Mesenchymal stem cell (in vitro differentiated cells and primary cell): Measurements from ENCODE around the gene MOCOS.

ENCODE experiments used
- DNase-seq: peaks from one replicate; pipeline ENCODE4 v3.0.0-alpha.2; 2013
- H2AFZ ChIP-seq: one replicate; pipeline ENCODE4 v1.6.1; 2013; ENCODE audit warnings: low read depth, mild to moderate bottlenecking, control low read depth, inconsistent platforms, low read length, moderate library complexity
- H2AK5ac ChIP-seq: 2 replicates; pipeline ENCODE4 v1.6.1; 2013; ENCODE audit warnings: low read length, moderate library complexity, mild to moderate bottlenecking, inconsistent platforms; ENCODE audit not compliant: severe bottlenecking
- H2BK120ac ChIP-seq: one replicate; pipeline ENCODE4 v1.6.1; 2013; ENCODE audit warnings: low read depth, mild to moderate bottlenecking, inconsistent platforms, low read length, moderate library complexity
- H2BK12ac ChIP-seq, 2 experiments: one replicate each; pipeline ENCODE4 v1.6.1; 2013; ENCODE audit warnings: inconsistent platforms in 2 of 2, low read length in 2 of 2, mild to moderate bottlenecking in 2 of 2, moderate library complexity in 2 of 2, control low read depth in 1 of 2
- H2BK15ac ChIP-seq: one replicate; pipeline ENCODE4 v1.6.1; 2013; ENCODE audit warnings: mild to moderate bottlenecking, low read depth, inconsistent platforms; ENCODE audit not compliant: poor library complexity, severe bottlenecking
- H2BK5ac ChIP-seq: 2 replicates; pipeline ENCODE4 v1.6.1; 2013; ENCODE audit warnings: low read depth, mild to moderate bottlenecking, low read length, control low read depth, inconsistent platforms; ENCODE audit not compliant: poor library complexity, severe bottlenecking
- H3K14ac ChIP-seq, 2 experiments: one replicate each; pipeline ENCODE4 v1.6.1; 2013; ENCODE audit warnings: inconsistent platforms in 2 of 2, low read length in 2 of 2, control low read depth in 1 of 2, mild to moderate bottlenecking in 1 of 2, moderate library complexity in 1 of 2
- H3K18ac ChIP-seq, 2 experiments: one replicate each; pipeline ENCODE4 v1.6.1; 2013; ENCODE audit warnings: inconsistent platforms in 2 of 2, low read length in 2 of 2, control low read depth in 1 of 2, low read depth in 1 of 2, mild to moderate bottlenecking in 1 of 2
- H3K23ac ChIP-seq, 2 experiments: one replicate each; pipeline ENCODE4 v1.6.1; 2013; ENCODE audit warnings: inconsistent platforms in 2 of 2, low read length in 2 of 2, mild to moderate bottlenecking in 2 of 2, moderate library complexity in 2 of 2, control low read depth in 1 of 2
- H3K27ac ChIP-seq: 2 replicates; pipeline ENCODE4 v1.5.1; 2013; ENCODE audit warnings: mild to moderate bottlenecking, moderate library complexity, low read length, control low read depth, inconsistent platforms; ENCODE audit not compliant: poor library complexity, severe bottlenecking
- H3K27me3 ChIP-seq, 2 experiments: 2 replicates each; pipeline versions ENCODE4 v1.6.1 to v1.7.0; 2013; ENCODE audit warnings: low read length in 2 of 2, mild to moderate bottlenecking in 2 of 2, moderate library complexity in 2 of 2, control low read depth in 1 of 2, inconsistent platforms in 1 of 2; ENCODE audit not compliant: control insufficient read depth in 1 of 2, insufficient read depth in 1 of 2
- H3K36me3 ChIP-seq, 2 experiments: 2 replicates each; pipeline versions ENCODE4 v1.6.1 to v1.7.0; 2013; ENCODE audit warnings: low read length in 2 of 2, control low read depth in 1 of 2, inconsistent platforms in 1 of 2, low read depth in 1 of 2, mild to moderate bottlenecking in 1 of 2; ENCODE audit not compliant: insufficient read depth in 2 of 2, control insufficient read depth in 1 of 2
- H3K4ac ChIP-seq, 2 experiments: one replicate each; pipeline ENCODE4 v1.6.1; 2013; ENCODE audit warnings: inconsistent platforms in 2 of 2, low read length in 2 of 2, mild to moderate bottlenecking in 2 of 2, moderate library complexity in 2 of 2, control low read depth in 1 of 2, low read depth in 1 of 2
- H3K4me1 ChIP-seq: 2 replicates; pipeline ENCODE4 v1.6.1; 2013; ENCODE audit warnings: low read depth, low read length, control low read depth; ENCODE audit not compliant: control insufficient read depth, insufficient read depth
- H3K4me2 ChIP-seq: 2 replicates; pipeline ENCODE4 v1.6.1; 2013; ENCODE audit warnings: low read length, mild to moderate bottlenecking, inconsistent platforms; ENCODE audit not compliant: poor library complexity, severe bottlenecking
- H3K4me3 ChIP-seq, 2 experiments: 2 replicates each; pipeline versions ENCODE4 v1.5.1 to v1.7.0; 2013; ENCODE audit warnings: low read length in 2 of 2, mild to moderate bottlenecking in 2 of 2, control low read depth in 1 of 2, low read depth in 1 of 2; ENCODE audit not compliant: insufficient read depth in 1 of 2
- H3K79me1 ChIP-seq: replicated peaks from 2 replicates; pipeline ENCODE4 v1.6.1; 2013; ENCODE audit warnings: mild to moderate bottlenecking, control low read depth, low read length, inconsistent platforms; ENCODE audit not compliant: poor library complexity, severe bottlenecking
- H3K9ac ChIP-seq: 2 replicates; pipeline ENCODE4 v1.7.0; 2013; ENCODE audit warnings: mild to moderate bottlenecking, low read length, moderate library complexity
- H3K9me3 ChIP-seq: 2 replicates; pipeline ENCODE4 v1.7.0; 2013; ENCODE audit warnings: mild to moderate bottlenecking, low read length; ENCODE audit not compliant: control insufficient read depth
- H4K8ac ChIP-seq: one replicate; pipeline ENCODE4 v1.6.1; 2013; ENCODE audit warnings: inconsistent platforms, mild to moderate bottlenecking, low read length, moderate library complexity
- H4K91ac ChIP-seq: one replicate; pipeline ENCODE4 v1.6.1; 2013; ENCODE audit warnings: mild to moderate bottlenecking, low read length, inconsistent platforms
- WGBS: methylation state at CpG from one replicate; pipeline ENCODE4 v1.1.7; 2013; ENCODE audit warnings: mixed read lengths; 5-methylcytosine and 5-hydroxymethylcytosine counted together

MOCOS gene

GRCh38 chr18:36153771-36154170 lies 33.5 kb upstream of the MOCOS start:
- no peaks in the 10 kb centered on the region for H3K27me3 ChIP-seq
- WGBS, result 96% methylated on average over 2 of the region's 2 CpGs

DNA sequence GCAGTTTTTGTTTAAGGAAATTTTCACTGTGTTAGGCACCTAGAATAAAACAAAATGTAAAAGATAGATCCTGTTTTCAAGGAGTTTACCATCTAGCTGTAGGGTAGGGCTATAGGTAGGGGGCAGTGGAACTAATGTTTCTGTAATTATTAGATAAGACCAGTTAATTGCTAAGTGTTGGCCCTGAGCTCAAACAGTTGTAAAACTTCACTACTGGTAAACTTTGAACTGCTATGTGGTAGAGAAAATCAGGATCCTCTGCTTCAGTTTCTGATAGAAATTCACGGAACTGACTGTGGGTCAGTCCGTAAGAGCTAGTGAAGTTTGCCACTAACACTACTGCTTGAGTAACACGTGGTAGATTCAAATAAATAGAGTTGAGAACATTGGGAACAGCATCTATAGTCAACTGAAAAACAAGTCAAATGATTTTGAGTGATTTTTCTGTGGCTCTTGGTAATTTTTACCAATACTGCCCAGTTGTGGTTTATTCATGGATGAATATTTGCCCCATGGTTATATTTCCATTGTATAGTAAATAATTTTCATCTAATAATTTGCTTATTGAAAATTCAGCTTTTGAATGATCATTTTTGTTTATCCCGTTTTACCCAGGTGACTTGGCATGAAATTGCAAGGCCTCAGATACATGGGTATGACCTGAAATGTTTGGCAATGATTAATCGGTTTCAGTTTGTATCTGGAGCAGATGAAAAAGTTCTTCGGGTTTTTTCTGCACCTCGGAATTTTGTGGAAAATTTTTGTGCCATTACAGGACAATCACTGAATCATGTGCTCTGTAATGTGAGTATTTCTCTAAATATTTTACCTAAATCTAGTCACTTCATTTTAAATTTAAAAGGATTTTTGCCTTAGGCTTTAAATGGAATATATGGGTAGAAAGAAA lies 31.2 kb upstream of the MOCOS start:
- Histone ChIP-seq H3K4me2 (no peak overlapping the region), H2BK5ac (peak overlapping the region; percentile 81), H3K9ac (peak overlapping the region; percentile 63), H2BK12ac (no peak overlapping the region), H3K4me3 (no peak overlapping the region), H3K4ac (no peak overlapping the region), H3K79me1 (peaks cover 6% of the 10 kb centered on the region), H3K23ac (no peak overlapping the region), H3K9me3 (no peaks in the 10 kb centered on the region), H2BK15ac (no peak overlapping the region), H3K27ac (peak overlapping the region; percentile 97), H3K36me3 (peaks cover 10 to 67% of the 10 kb centered on the region in 2 experiments), H3K18ac (no peak overlapping the region), H2AFZ (no peak overlapping the region), H3K27me3 (no peaks in the 10 kb centered on the region), H3K14ac (no peak overlapping the region), H2BK120ac (no peak overlapping the region), H3K4me1 (peaks cover 15% of the 10 kb centered on the region), H4K91ac (no peak overlapping the region), H4K8ac (no peak overlapping the region), H2AK5ac (peak overlapping the region; percentile 99)
- DNase-seq, result no peak
- 98% methylated on average over 7 of the region's 7 CpGs for WGBS

More at GRCh38 chr18:36153771-36154170, 33.5 kb upstream of the MOCOS start:
- Histone ChIP-seq H3K4me1 (peaks cover 16% of the 10 kb centered on the region), H4K91ac (no peak overlapping the region), H3K36me3 (peaks cover 6 to 66% of the 10 kb centered on the region in 2 experiments), H3K9ac (peak overlapping the region; percentile 86), H3K27ac (peak overlapping the region; percentile 99), H2AK5ac (peak overlapping the region; percentile 95), H2BK12ac (no peak overlapping the region), H3K4me2 (no peak overlapping the region), H3K23ac (no peak overlapping the region), H2BK5ac (peak overlapping the region; percentile 90), H3K18ac (no peak overlapping the region), H3K4me3 (no peak overlapping the region), H2BK15ac (no peak overlapping the region), H2AFZ (no peak overlapping the region), H4K8ac (no peak overlapping the region), H3K4ac (no peak overlapping the region), H2BK120ac (no peak overlapping the region), H3K14ac (no peak overlapping the region), H3K79me1 (peaks cover 4% of the 10 kb centered on the region), H3K9me3 (no peaks in the 10 kb centered on the region)
- no peak for DNase-seq

GRCh38 chr18:36157441-36157840 lies 29.9 kb upstream of the MOCOS start:
- H3K79me1 ChIP-seq, result peaks cover 5% of the 10 kb centered on the region
- H2AK5ac ChIP-seq, result peak overlapping the region; percentile 40
- peak; percentile 11 for DNase-seq
- no peak overlapping the region for H4K8ac ChIP-seq
- peaks cover 10% of the 10 kb centered on the region for H3K4me1 ChIP-seq
- peak overlapping the region; percentile 98 for H3K27ac ChIP-seq
- no peak overlapping the region for H3K4me2 ChIP-seq
- H2BK5ac ChIP-seq, result peak overlapping the region; percentile 83
- peaks cover 8 to 70% of the 10 kb centered on the region in 2 experiments for H3K36me3 ChIP-seq
- H3K9me3 ChIP-seq, result no peaks in the 10 kb centered on the region
- no peak overlapping the region for H4K91ac ChIP-seq
- H3K18ac ChIP-seq, result no peak overlapping the region
- peak overlapping the region in 1 of 2 experiments; percentile 34 for H3K4me3 ChIP-seq
- H2BK12ac ChIP-seq, result peak overlapping the region in 1 of 2 experiments; percentile 59
- no peak overlapping the region for H3K23ac ChIP-seq
- H3K4ac ChIP-seq, result no peak overlapping the region
- H2AFZ ChIP-seq, result no peak overlapping the region
- no peaks in the 10 kb centered on the region for H3K27me3 ChIP-seq
- H3K14ac ChIP-seq, result no peak overlapping the region
- peak overlapping the region; percentile 63 for H3K9ac ChIP-seq
- no peak overlapping the region for H2BK120ac ChIP-seq
- no peak overlapping the region for H2BK15ac ChIP-seq

GRCh38 chr18:36158266-36158867 lies 28.9 kb upstream of the MOCOS start:
- Histone ChIP-seq H3K18ac (peak overlapping the region in 1 of 2 experiments; percentile 80), H3K4me3 (peak overlapping the region in 1 of 2 experiments; percentile 4), H2BK5ac (peak overlapping the region; percentile 84), H3K14ac (peak overlapping the region in 1 of 2 experiments; percentile 41), H3K27ac (peak overlapping the region; percentile 98), H2BK15ac (no peak overlapping the region), H3K23ac (no peak overlapping the region), H4K8ac (peak overlapping the region; percentile 27), H2AFZ (no peak overlapping the region), H3K4me1 (peaks cover 6% of the 10 kb centered on the region), H3K9ac (peak overlapping the region; percentile 63), H3K4ac (peak overlapping the region in 1 of 2 experiments; percentile 58), H3K79me1 (peaks cover 5% of the 10 kb centered on the region), H3K27me3 (no peaks in the 10 kb centered on the region), H3K4me2 (no peak overlapping the region), H2AK5ac (peak overlapping the region; percentile 70), H2BK12ac (no peak overlapping the region), H3K36me3 (peaks cover 8 to 75% of the 10 kb centered on the region in 2 experiments), H4K91ac (no peak overlapping the region), H3K9me3 (no peaks in the 10 kb centered on the region), H2BK120ac (no peak overlapping the region)
- peak; percentile 83 for DNase-seq
- WGBS, result 28% methylated on average over 2 of the region's 5 CpGs
